T-cell (primary cell): ENCODE results near the gene TMEM208. TPM values are rescaled to one million over a fixed set of nuclear protein-coding genes. Genes with fewer than 3 reads are reported as not detected.

Experiments used
- ATAC-seq, 4 experiments: fragments of 200-7000 bp in 3 of 4; fragments of 150-1000 bp in 1 of 4; cut with Tn5 transposase; replicated peaks in 1 of 4; 1 replicate in 3 of 4; 2 replicates in 1 of 4; pipeline ENCODE4 v1.10.0; 2021; ENCODE audit warnings: moderate library complexity in 3 of 4, mild to moderate bottlenecking in 2 of 4, moderate number of reproducible peaks in 1 of 4
- CTCF ChIA-PET, 2 donors: fragments of 300-600 bp; sonication (Branson Sonifier 250); formaldehyde crosslinking; loops; one replicate each; lab custom pipeline; 2022; ENCODE audit warnings: antibody characterized with exemption in 2 of 2; lab: Charles Lee
- POLR2A ChIA-PET, 2 donors: fragments of 300-600 bp; sonication (Branson Sonifier 250); formaldehyde crosslinking; loops; one replicate each; lab custom pipeline; 2022; ENCODE audit warnings: antibody characterized with exemption in 2 of 2; lab: Charles Lee
- DNase-seq, 35 experiments: peaks; one replicate each; pipeline versions ENCODE4 v3.0.0 to v3.0.0-alpha.2; 2013 to 2023
- H3K27ac ChIP-seq: one replicate; pipeline ENCODE4 v1.5.1; 2013; ENCODE audit warnings: low read length
- H3K27me3 ChIP-seq, 2 experiments: replicated peaks in 1 of 2; 1 replicate in 1 of 2; 2 replicates in 1 of 2; pipeline versions ENCODE4 v1.6.1 to v1.7.0; 2013; ENCODE audit warnings: low read length in 1 of 2, mixed read lengths in 1 of 2; ENCODE audit not compliant: control insufficient read depth in 2 of 2, insufficient read depth in 2 of 2; ENCODE audit errors: extremely low read depth in 1 of 2
- H3K36me3 ChIP-seq, 2 donors: 1 replicate in 1 of 2; 2 replicates in 1 of 2; pipeline versions ENCODE4 v1.6.1 to v1.7.0; 2013; ENCODE audit warnings: low read length in 1 of 2; ENCODE audit not compliant: control insufficient read depth in 2 of 2, insufficient read depth in 1 of 2; ENCODE audit errors: extremely low read depth in 1 of 2
- H3K4me1 ChIP-seq, 2 experiments: 1 replicate in 1 of 2; 2 replicates in 1 of 2; pipeline versions ENCODE4 v1.6.1 to v1.7.0; 2013; ENCODE audit warnings: low read length in 2 of 2, mixed read lengths in 1 of 2; ENCODE audit not compliant: insufficient read depth in 2 of 2, control insufficient read depth in 1 of 2; ENCODE audit errors: extremely low read depth in 1 of 2
- H3K4me3 ChIP-seq, 2 donors: 1 replicate in 1 of 2; 2 replicates in 1 of 2; pipeline versions ENCODE4 v1.5.1 to v1.7.0; 2013; ENCODE audit warnings: mild to moderate bottlenecking in 2 of 2, low read length in 1 of 2, moderate library complexity in 1 of 2; ENCODE audit not compliant: control insufficient read depth in 1 of 2; ENCODE audit errors: extremely low read depth in 1 of 2
- H3K9me3 ChIP-seq: 2 replicates; pipeline ENCODE4 v1.7.0; 2013
- H3K27ac Mint-ChIP-seq, 2 donors: one replicate each; pipeline ENCODE4 v1.8.0; 2020 to 2021; ENCODE audit warnings: mild to moderate bottlenecking in 2 of 2, mixed read lengths in 2 of 2
- H3K27me3 Mint-ChIP-seq, 2 donors: one replicate each; pipeline ENCODE4 v1.8.0; 2021 to 2022; ENCODE audit warnings: mixed read lengths in 2 of 2
- H3K36me3 Mint-ChIP-seq: one replicate; pipeline ENCODE4 v1.8.0; 2021; ENCODE audit warnings: mixed read lengths
- H3K4me1 Mint-ChIP-seq, 3 donors: one replicate each; pipeline ENCODE4 v1.8.0; 2020 to 2022; ENCODE audit warnings: mixed read lengths in 3 of 3, mild to moderate bottlenecking in 1 of 3
- H3K4me3 Mint-ChIP-seq, 3 donors: one replicate each; pipeline ENCODE4 v1.8.0; 2020 to 2022; ENCODE audit warnings: mild to moderate bottlenecking in 3 of 3, mixed read lengths in 3 of 3, moderate library complexity in 3 of 3
- H3K9me3 Mint-ChIP-seq, 3 donors: one replicate each; pipeline ENCODE4 v1.8.0; 2020 to 2022; ENCODE audit warnings: mixed read lengths in 3 of 3
- WGBS: methylation state at CpG from one replicate; pipeline ENCODE4 v1.1.5; 2013; ENCODE audit warnings: missing lambda C conversion rate; ENCODE audit not compliant: insufficient coverage; 5-methylcytosine and 5-hydroxymethylcytosine counted together
- total RNA-seq, 35 experiments: library from RNA in 6 of 35; stranded (reverse) in 6 of 35; fragments of 120-200 nt in 1 of 35; gene quantifications; one replicate each; pipeline versions ENCODE4 v1.2.1 to v1.2.4 and lab custom pipeline; 2013 to 2026

TMEM208 gene
- total RNA-seq, 5 donors from 2014 or later (not counting 1 experiment from before 2014, with no cell fraction given) = 28.5 to 40.3 (median 34.8) TPM

- Mint-ChIP-seq H3K27me3 (no peaks in the 10 kb centered on the region), H3K9me3 (no peaks in the 10 kb centered on the region), H3K27ac (peak overlapping the region in 1 of 2 donors; percentile 5), H3K4me3 (no peak overlapping the region), H3K36me3 (peaks cover 4% of the 10 kb centered on the region), H3K4me1 (peaks cover 0 to 8% (median 0%) of the 10 kb centered on the region in 3 donors)
- no peak for ATAC-seq
- POLR2A ChIA-PET = no interaction called here
- H3K27ac ChIP-seq = no peak overlapping the region
- no peaks in the 10 kb centered on the region for H3K4me1 ChIP-seq
- CTCF ChIA-PET = no interaction called here
- no peaks in the 10 kb centered on the region for H3K27me3 ChIP-seq
- DNase-seq = no peak
- WGBS = 93% methylated on average over 8 of the region's 8 CpGs
- no peaks in the 10 kb centered on the region for H3K9me3 ChIP-seq
- H3K4me3 ChIP-seq = no peak overlapping the region
- H3K36me3 ChIP-seq = peaks cover 21 to 27% of the 10 kb centered on the region in 2 donors
These were observed 20.6 kb upstream of the TMEM208 start for GRCh38 chr16:67206129-67206837.

GRCh38 chr16:67206838-67207248 lies 20.1 kb upstream of the TMEM208 start:
- no peaks in the 10 kb centered on the region for H3K27me3 ChIP-seq
- Mint-ChIP-seq H3K27ac (peak overlapping the region in 1 of 2 donors; percentile 39), H3K4me1 (peaks cover 0 to 8% (median 0%) of the 10 kb centered on the region in 3 donors), H3K36me3 (peaks cover 7% of the 10 kb centered on the region), H3K9me3 (no peaks in the 10 kb centered on the region), H3K27me3 (no peaks in the 10 kb centered on the region), H3K4me3 (no peak overlapping the region)
- no peak overlapping the region for H3K27ac ChIP-seq
- DNase-seq = no peak
- ATAC-seq = no peak
- H3K9me3 ChIP-seq = no peaks in the 10 kb centered on the region
- WGBS = 100% methylated on average over 3 of the region's 3 CpGs
- ChIA-PET CTCF (no interaction called here), POLR2A (no interaction called here)
- peaks cover 16 to 28% of the 10 kb centered on the region in 2 donors for H3K36me3 ChIP-seq
- no peak overlapping the region for H3K4me3 ChIP-seq
- H3K4me1 ChIP-seq = no peaks in the 10 kb centered on the region

- CTCF ChIA-PET = no interaction called here
- no peak overlapping the region for H3K27ac Mint-ChIP-seq
- Histone ChIP-seq H3K9me3 (no peaks in the 10 kb centered on the region), H3K4me3 (no peak overlapping the region), H3K4me1 (no peaks in the 10 kb centered on the region), H3K27ac (no peak overlapping the region), H3K36me3 (peaks cover 10 to 23% of the 10 kb centered on the region in 2 donors), H3K27me3 (no peaks in the 10 kb centered on the region)
- ATAC-seq (no peak), DNase-seq (no peak)
- POLR2A ChIA-PET = no interaction called here
- H3K27me3 Mint-ChIP-seq = no peaks in the 10 kb centered on the region
- H3K4me1 Mint-ChIP-seq = peaks cover 0 to 8% (median 0%) of the 10 kb centered on the region in 3 donors
- H3K4me3 Mint-ChIP-seq = no peak overlapping the region
- 93% methylated on average over 21 of the region's 21 CpGs for WGBS
- H3K9me3 Mint-ChIP-seq = no peaks in the 10 kb centered on the region
- peaks cover 8% of the 10 kb centered on the region for H3K36me3 Mint-ChIP-seq
These were observed 19.5 kb upstream of the TMEM208 start for GRCh38 chr16:67207249-67208091.

- Histone ChIP-seq H3K4me3 (no peak overlapping the region), H3K36me3 (peaks cover 2 to 21% of the 10 kb centered on the region in 2 donors), H3K4me1 (no peaks in the 10 kb centered on the region), H3K27me3 (no peaks in the 10 kb centered on the region), H3K27ac (no peak overlapping the region), H3K9me3 (no peaks in the 10 kb centered on the region)
- POLR2A ChIA-PET = no interaction called here
- H3K27ac Mint-ChIP-seq = no peak overlapping the region
- DNase-seq = no peak
- H3K9me3 Mint-ChIP-seq = no peaks in the 10 kb centered on the region
- peaks cover 0 to 8% (median 0%) of the 10 kb centered on the region in 3 donors for H3K4me1 Mint-ChIP-seq
- CTCF ChIA-PET = interaction anchor here in 1 of 2 donors (0.6 kb wide), 1 partner anchor 568 kb away, joined by 6 read pairs; no protein-coding TSS in a partner anchor
- H3K4me3 Mint-ChIP-seq = no peak overlapping the region
- ATAC-seq = no peak
- WGBS = 91% methylated on average over 10 of the region's 11 CpGs
- H3K36me3 Mint-ChIP-seq = peaks cover 8% of the 10 kb centered on the region
- H3K27me3 Mint-ChIP-seq = no peaks in the 10 kb centered on the region
These were observed 18.6 kb upstream of the TMEM208 start for GRCh38 chr16:67208154-67208896.

GRCh38 chr16:67209565-67209964 lies 17.4 kb upstream of the TMEM208 start:
- ChIA-PET CTCF (no interaction called here), POLR2A (no interaction called here)
- Mint-ChIP-seq H3K4me3 (no peak overlapping the region), H3K36me3 (peaks cover 8% of the 10 kb centered on the region), H3K27ac (no peak overlapping the region), H3K27me3 (no peaks in the 10 kb centered on the region), H3K9me3 (no peaks in the 10 kb centered on the region), H3K4me1 (peaks cover 0 to 8% (median 0%) of the 10 kb centered on the region in 3 donors)
- DNase-seq (no peak), ATAC-seq (no peak)
- H3K27ac ChIP-seq = no peak overlapping the region
- no peaks in the 10 kb centered on the region for H3K9me3 ChIP-seq
- 97% methylated on average over 3 of the region's 8 CpGs for WGBS
- H3K36me3 ChIP-seq = peaks cover 0 to 13% of the 10 kb centered on the region in 2 donors
- no peaks in the 10 kb centered on the region for H3K27me3 ChIP-seq
- H3K4me1 ChIP-seq = no peaks in the 10 kb centered on the region
- no peak overlapping the region for H3K4me3 ChIP-seq
